Measurements from ENCODE around the gene HMG20B.

- TF ChIP-seq, protein P1, sequence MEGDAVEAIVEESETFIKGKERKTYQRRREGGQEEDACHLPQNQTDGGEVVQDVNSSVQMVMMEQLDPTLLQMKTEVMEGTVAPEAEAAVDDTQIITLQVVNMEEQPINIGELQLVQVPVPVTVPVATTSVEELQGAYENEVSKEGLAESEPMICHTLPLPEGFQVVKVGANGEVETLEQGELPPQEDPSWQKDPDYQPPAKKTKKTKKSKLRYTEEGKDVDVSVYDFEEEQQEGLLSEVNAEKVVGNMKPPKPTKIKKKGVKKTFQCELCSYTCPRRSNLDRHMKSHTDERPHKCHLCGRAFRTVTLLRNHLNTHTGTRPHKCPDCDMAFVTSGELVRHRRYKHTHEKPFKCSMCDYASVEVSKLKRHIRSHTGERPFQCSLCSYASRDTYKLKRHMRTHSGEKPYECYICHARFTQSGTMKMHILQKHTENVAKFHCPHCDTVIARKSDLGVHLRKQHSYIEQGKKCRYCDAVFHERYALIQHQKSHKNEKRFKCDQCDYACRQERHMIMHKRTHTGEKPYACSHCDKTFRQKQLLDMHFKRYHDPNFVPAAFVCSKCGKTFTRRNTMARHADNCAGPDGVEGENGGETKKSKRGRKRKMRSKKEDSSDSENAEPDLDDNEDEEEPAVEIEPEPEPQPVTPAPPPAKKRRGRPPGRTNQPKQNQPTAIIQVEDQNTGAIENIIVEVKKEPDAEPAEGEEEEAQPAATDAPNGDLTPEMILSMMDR (IDR thresholded peaks at IDR 0.05), result no peak
- no peak for TF ChIP-seq POLR2A (IDR thresholded peaks at IDR 0.05)
These were observed 21.0 kb upstream of the HMG20B start for GRCh38 chr19:3551792-3552095.
